ENCODE results near the gene ARHGAP24. TPM values are rescaled to one million over a fixed set of nuclear protein-coding genes. Genes with fewer than 3 reads are reported as not detected.

ARHGAP24 gene
- total RNA-seq, 1 donor = 52.5 TPM

GRCh38 chr4:85520765-85521749 lies 46.1 kb downstream of the ARHGAP24 start:
- Histone ChIP-seq H3K4me1 (ENCODE audit: insufficient read depth, low read length) (no peaks in the 10 kb centered on the region), H3K27ac (ENCODE audit: low read depth, low read length) (no peak overlapping the region)
- TF ChIP-seq CTCF (IDR thresholded peaks at IDR 0.05; ENCODE audit: extremely low read depth, low read depth, low read length) = no peak

GRCh38 chr4:85522277-85522676 lies 47.3 kb downstream of the ARHGAP24 start:
- Histone ChIP-seq H3K27me3 (ENCODE audit: insufficient read depth, low read length) (no peaks in the 10 kb centered on the region), H3K27ac (ENCODE audit: low read depth, low read length) (no peak overlapping the region), H3K4me3 (ENCODE audit: insufficient read depth, low read length) (no peak overlapping the region), H3K79me2 (ENCODE audit: insufficient read depth, low read length) (no peaks in the 10 kb centered on the region), H3K4me1 (ENCODE audit: insufficient read depth, low read length) (no peaks in the 10 kb centered on the region), H3K9me3 (ENCODE audit: low read depth, low read length) (no peaks in the 10 kb centered on the region), H3K4me2 (ENCODE audit: insufficient read depth, low read length) (no peak overlapping the region), H4K20me1 (ENCODE audit: insufficient read depth, low read length) (no peaks in the 10 kb centered on the region), H3K36me3 (ENCODE audit: insufficient read depth, low read length) (no peaks in the 10 kb centered on the region), H2AFZ (ENCODE audit: low read length) (no peak overlapping the region)
- no peak for TF ChIP-seq CTCF (IDR thresholded peaks at IDR 0.05; ENCODE audit: extremely low read depth, low read depth, low read length)
- no peak for DNase-seq (ENCODE audit: insufficient read length, low spot score, missing footprints)

More at GRCh38 chr4:85520765-85521749, 46.1 kb downstream of the ARHGAP24 start:
- DNase-seq (ENCODE audit: insufficient read length, low spot score, missing footprints) = no peak
- Histone ChIP-seq H4K20me1 (ENCODE audit: insufficient read depth, low read length) (no peaks in the 10 kb centered on the region), H3K4me3 (ENCODE audit: insufficient read depth, low read length) (no peak overlapping the region), H3K4me2 (ENCODE audit: insufficient read depth, low read length) (no peak overlapping the region), H3K27me3 (ENCODE audit: insufficient read depth, low read length) (no peaks in the 10 kb centered on the region), H2AFZ (ENCODE audit: low read length) (no peak overlapping the region), H3K9me3 (ENCODE audit: low read depth, low read length) (no peaks in the 10 kb centered on the region), H3K36me3 (ENCODE audit: insufficient read depth, low read length) (no peaks in the 10 kb centered on the region), H3K79me2 (ENCODE audit: insufficient read depth, low read length) (no peaks in the 10 kb centered on the region)

GRCh38 chr4:85522836-85523235 lies 47.9 kb downstream of the ARHGAP24 start:
- Histone ChIP-seq H3K79me2 (ENCODE audit: insufficient read depth, low read length) (no peaks in the 10 kb centered on the region), H3K4me1 (ENCODE audit: insufficient read depth, low read length) (no peaks in the 10 kb centered on the region), H2AFZ (ENCODE audit: low read length) (no peak overlapping the region), H3K4me3 (ENCODE audit: insufficient read depth, low read length) (no peak overlapping the region), H3K9me3 (ENCODE audit: low read depth, low read length) (no peaks in the 10 kb centered on the region), H3K27me3 (ENCODE audit: insufficient read depth, low read length) (no peaks in the 10 kb centered on the region), H3K36me3 (ENCODE audit: insufficient read depth, low read length) (no peaks in the 10 kb centered on the region), H3K4me2 (ENCODE audit: insufficient read depth, low read length) (no peak overlapping the region), H4K20me1 (ENCODE audit: insufficient read depth, low read length) (no peaks in the 10 kb centered on the region), H3K27ac (ENCODE audit: low read depth, low read length) (no peak overlapping the region)
- TF ChIP-seq CTCF (IDR thresholded peaks at IDR 0.05; ENCODE audit: extremely low read depth, low read depth, low read length) = no peak
- DNase-seq (ENCODE audit: insufficient read length, low spot score, missing footprints) = no peak

- Histone ChIP-seq H3K9me3 (ENCODE audit: low read depth, low read length) (no peaks in the 10 kb centered on the region), H3K4me1 (ENCODE audit: insufficient read depth, low read length) (no peaks in the 10 kb centered on the region), H3K27me3 (ENCODE audit: insufficient read depth, low read length) (no peaks in the 10 kb centered on the region), H3K4me3 (ENCODE audit: insufficient read depth, low read length) (no peak overlapping the region), H3K79me2 (ENCODE audit: insufficient read depth, low read length) (no peaks in the 10 kb centered on the region), H3K4me2 (ENCODE audit: insufficient read depth, low read length) (no peak overlapping the region), H3K36me3 (ENCODE audit: insufficient read depth, low read length) (no peaks in the 10 kb centered on the region), H3K27ac (ENCODE audit: low read depth, low read length) (no peak overlapping the region), H4K20me1 (ENCODE audit: insufficient read depth, low read length) (no peaks in the 10 kb centered on the region), H2AFZ (ENCODE audit: low read length) (no peak overlapping the region)
- no peak for TF ChIP-seq CTCF (IDR thresholded peaks at IDR 0.05; ENCODE audit: extremely low read depth, low read depth, low read length)
- no peak for DNase-seq (ENCODE audit: insufficient read length, low spot score, missing footprints)
Measured at GRCh38 chr4:85527815-85528214, 52.9 kb downstream of the ARHGAP24 start.
